GM12878 (cell line): ENCODE results near the gene ACSL1.

Experiments used
- CHD1 ChIP-seq: IDR thresholded peaks from 2 replicates; pipeline ENCODE4 v1.6.1; 2012; ENCODE audit warnings: low read depth, low read length, improper control_type of control experiment
- CTCF ChIP-seq, 3 experiments: IDR thresholded peaks in 2 of 3; conservative IDR thresholded peaks in 1 of 3; 2 replicates each; pipeline ENCODE4 v1.5.1; 2011; ENCODE audit warnings: low read depth in 3 of 3, low read length in 3 of 3, mild to moderate bottlenecking in 3 of 3, control low read depth in 2 of 3, moderate library complexity in 2 of 3, inconsistent platforms in 1 of 3, mixed read lengths in 1 of 3; ENCODE audit not compliant: control insufficient read depth in 2 of 3, insufficient read depth in 1 of 3; ENCODE audit errors: extremely low read depth in 1 of 3
- EP300 ChIP-seq, 2 experiments: fragments of 150-350 bp in 1 of 2; IDR thresholded peaks; 2 replicates each; pipeline ENCODE4 v1.6.1; 2011 to 2012; ENCODE audit warnings: low read depth in 2 of 2, low read length in 2 of 2, borderline replicate concordance in 1 of 2, improper control_type of control experiment in 1 of 2, inconsistent platforms in 1 of 2; ENCODE audit not compliant: control insufficient read depth in 1 of 2
- EZH2 ChIP-seq: IDR thresholded peaks from 2 replicates; pipeline ENCODE4 v1.6.1; 2012; ENCODE audit warnings: low read depth, mild to moderate bottlenecking, control low read depth, inconsistent platforms, low read length, borderline replicate concordance; ENCODE audit not compliant: control insufficient read depth
- JUND ChIP-seq: IDR thresholded peaks from 2 replicates; pipeline ENCODE4 v1.6.1; 2012; ENCODE audit warnings: low read depth, mild to moderate bottlenecking, low read length, improper control_type of control experiment, moderate library complexity
- NRF1 ChIP-seq: conservative IDR thresholded peaks from 2 replicates; pipeline ENCODE4 v1.6.1; 2011; ENCODE audit warnings: mild to moderate bottlenecking, low read depth, low read length, improper control_type of control experiment
- RAD21 ChIP-seq: IDR thresholded peaks from 2 replicates; pipeline ENCODE4 v1.6.1; 2011; ENCODE audit warnings: mild to moderate bottlenecking, low read depth, low read length, moderate library complexity; ENCODE audit not compliant: insufficient read depth
- REST ChIP-seq: IDR thresholded peaks from 2 replicates; pipeline ENCODE4 v1.6.1; 2012; ENCODE audit warnings: mild to moderate bottlenecking, low read depth, low read length
- RFX5 ChIP-seq: IDR thresholded peaks from 2 replicates; pipeline ENCODE4 v1.6.1; 2011; ENCODE audit warnings: low read depth, low read length, improper control_type of control experiment
- ZNF207 ChIP-seq: fragments of 450-650 bp; IDR thresholded peaks from 2 replicates; pipeline ENCODE4 v1.6.1; 2014; ENCODE audit warnings: antibody characterized with exemption, mild to moderate bottlenecking, borderline replicate concordance
- TF ChIP-seq, protein P1 (sequence below): fragments of 450-650 bp; formaldehyde crosslinking; IDR thresholded peaks from 2 replicates; pipeline ENCODE4 v1.4.0; 2020; ENCODE audit warnings: mild to moderate bottlenecking, moderate library complexity

- TF ChIP-seq RFX5 (no peak), CHD1 (no peak), EP300 (IDR thresholded peaks at IDR 0.05; ENCODE audit: borderline replicate concordance in 1 of 2, control insufficient read depth in 1 of 2, low read depth in 2 of 2, low read length in 2 of 2) (no peak), JUND (no peak), REST (no peak), RAD21 (no peak), EZH2 (no peak), CTCF (IDR thresholded peaks at IDR 0.05 in 2 of 3, conservative IDR thresholded peaks at IDR 0.05 in 1 of 3; ENCODE audit: control insufficient read depth in 2 of 3, extremely low read depth in 1 of 3, insufficient read depth in 1 of 3, low read depth in 3 of 3, low read length in 3 of 3) (no peak), ZNF207 (no peak), NRF1 (no peak)
- TF ChIP-seq, protein P1, sequence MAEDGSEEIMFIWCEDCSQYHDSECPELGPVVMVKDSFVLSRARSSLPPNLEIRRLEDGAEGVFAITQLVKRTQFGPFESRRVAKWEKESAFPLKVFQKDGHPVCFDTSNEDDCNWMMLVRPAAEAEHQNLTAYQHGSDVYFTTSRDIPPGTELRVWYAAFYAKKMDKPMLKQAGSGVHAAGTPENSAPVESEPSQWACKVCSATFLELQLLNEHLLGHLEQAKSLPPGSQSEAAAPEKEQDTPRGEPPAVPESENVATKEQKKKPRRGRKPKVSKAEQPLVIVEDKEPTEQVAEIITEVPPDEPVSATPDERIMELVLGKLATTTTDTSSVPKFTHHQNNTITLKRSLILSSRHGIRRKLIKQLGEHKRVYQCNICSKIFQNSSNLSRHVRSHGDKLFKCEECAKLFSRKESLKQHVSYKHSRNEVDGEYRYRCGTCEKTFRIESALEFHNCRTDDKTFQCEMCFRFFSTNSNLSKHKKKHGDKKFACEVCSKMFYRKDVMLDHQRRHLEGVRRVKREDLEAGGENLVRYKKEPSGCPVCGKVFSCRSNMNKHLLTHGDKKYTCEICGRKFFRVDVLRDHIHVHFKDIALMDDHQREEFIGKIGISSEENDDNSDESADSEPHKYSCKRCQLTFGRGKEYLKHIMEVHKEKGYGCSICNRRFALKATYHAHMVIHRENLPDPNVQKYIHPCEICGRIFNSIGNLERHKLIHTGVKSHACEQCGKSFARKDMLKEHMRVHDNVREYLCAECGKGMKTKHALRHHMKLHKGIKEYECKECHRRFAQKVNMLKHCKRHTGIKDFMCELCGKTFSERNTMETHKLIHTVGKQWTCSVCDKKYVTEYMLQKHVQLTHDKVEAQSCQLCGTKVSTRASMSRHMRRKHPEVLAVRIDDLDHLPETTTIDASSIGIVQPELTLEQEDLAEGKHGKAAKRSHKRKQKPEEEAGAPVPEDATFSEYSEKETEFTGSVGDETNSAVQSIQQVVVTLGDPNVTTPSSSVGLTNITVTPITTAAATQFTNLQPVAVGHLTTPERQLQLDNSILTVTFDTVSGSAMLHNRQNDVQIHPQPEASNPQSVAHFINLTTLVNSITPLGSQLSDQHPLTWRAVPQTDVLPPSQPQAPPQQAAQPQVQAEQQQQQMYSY (CRISPR knock-in tag) = no peak
Observed at GRCh38 chr4:184812199-184812542, 13.6 kb downstream of the ACSL1 start.
